Activated T-helper 1 cell treated with Interleukin-2 at 50 U/mL for 16 hours (primary cell): ENCODE data around the gene AZU1.
"Not testable (repeated sequence)": the region's sequence is repeated elsewhere in the genome, so short reads cannot be mapped to it uniquely, and the experiment has no call there.

ENCODE experiments used
- DNase-seq: peaks from one replicate; pipeline ENCODE4 v3.0.0-alpha.2; 2020; ENCODE audit warnings: low read depth

Gene AZU1

GRCh38 chr19:831407-832369 lies 4.1 kb downstream of the AZU1 start:
- DNase-seq = no peak

- no peak for DNase-seq
These were observed 6.6 kb downstream of the AZU1 start for GRCh38 chr19:834216-834615.

DNA sequence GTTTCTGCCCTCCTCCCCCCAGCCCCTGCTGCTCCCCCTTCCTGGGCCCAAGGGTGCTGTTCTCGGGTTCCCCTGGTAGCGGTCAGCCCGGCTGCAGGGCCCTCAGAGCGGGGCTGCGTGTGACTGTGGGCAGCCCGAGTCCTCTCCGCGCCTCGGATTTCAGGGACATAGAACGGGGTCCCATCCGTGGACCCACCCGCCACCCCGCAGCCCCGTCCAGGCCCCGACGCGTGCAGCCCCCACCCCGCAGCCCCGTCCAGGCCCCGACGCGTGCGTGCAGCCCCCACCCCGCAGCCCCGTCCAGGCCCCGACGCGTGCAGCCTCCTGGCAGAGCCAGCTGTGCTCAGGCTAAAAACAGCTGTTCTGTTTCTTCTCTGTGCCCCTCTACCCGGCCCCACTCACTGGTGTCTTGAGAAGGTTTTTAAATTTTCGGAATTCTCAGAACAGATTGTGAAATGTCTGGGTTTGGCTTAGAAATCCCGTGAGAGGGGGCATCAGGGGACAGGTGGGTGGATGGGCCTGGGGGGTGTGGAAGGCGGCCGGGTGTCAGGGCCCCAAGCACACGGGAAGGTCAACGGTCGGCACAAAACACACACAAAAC lies 7.7 kb downstream of the AZU1 start:
- no peak for DNase-seq

DNA sequence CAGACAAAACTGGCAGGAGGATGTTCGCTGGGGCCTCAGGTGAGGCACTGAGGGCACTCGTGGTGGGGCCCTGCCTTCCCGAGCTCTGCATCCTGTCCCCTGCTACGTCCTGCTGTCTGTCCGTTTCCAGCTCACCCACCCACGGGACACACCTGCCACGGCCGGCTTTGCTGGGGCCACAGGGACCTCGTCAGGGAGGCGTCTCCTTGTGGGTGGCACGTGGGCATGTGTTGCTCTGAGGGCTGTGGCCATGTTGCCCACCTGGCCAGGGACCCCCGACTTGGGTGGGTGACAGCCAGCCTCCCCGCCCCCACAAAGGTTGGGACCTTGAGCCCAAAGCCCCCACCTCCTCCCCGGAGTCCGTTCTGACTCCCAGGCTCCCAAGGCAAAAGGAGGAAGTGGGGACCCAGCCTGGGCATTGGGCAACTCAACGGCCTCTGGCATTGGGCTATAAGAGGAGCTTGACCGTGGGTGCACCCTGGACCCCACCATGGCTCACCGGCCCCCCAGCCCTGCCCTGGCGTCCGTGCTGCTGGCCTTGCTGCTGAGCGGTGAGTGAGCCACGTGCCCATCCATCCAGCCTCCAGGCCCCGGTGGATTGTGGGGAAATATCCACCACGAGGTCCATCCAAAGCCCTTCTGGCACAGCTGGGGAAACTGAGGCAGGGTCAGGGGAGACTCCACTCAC lies 13.0 kb downstream of the AZU1 start, which contains the start of gene PRTN3:
PRTN3 (plus strand) TSS at position 481 of the 688 bp plus-strand sequence; CDS start at position 491, 10 bp downstream.
- no peak for DNase-seq

GRCh38 chr19:842802-843179 lies 15.2 kb downstream of the AZU1 start:
- DNase-seq = not testable (repeated sequence)

DNA sequence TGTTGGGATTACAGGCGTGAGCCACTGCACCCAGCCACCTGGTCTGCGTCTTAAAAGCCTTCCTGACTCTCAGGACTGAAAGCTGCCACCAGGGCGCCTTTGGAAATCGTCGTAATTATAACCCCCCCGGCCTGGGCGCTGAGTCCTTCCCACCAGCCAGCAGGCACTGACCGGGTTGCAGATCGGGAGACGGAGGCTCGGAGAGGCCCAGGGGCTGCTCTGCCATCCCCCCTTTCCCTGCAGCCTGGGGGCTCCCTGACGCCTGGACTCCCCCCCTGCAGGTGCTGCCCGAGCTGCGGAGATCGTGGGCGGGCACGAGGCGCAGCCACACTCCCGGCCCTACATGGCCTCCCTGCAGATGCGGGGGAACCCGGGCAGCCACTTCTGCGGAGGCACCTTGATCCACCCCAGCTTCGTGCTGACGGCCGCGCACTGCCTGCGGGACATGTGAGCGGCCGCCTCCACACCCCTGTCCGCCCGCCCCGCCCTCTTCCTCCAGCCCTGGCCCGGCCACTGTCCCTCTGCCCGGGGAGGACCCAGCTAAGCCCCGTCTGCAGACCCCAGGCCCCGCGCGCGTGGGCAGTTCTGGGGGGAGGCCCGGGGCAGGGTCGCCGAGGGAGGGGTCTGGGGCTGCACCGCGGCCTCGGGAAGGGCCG lies 15.7 kb downstream of the AZU1 start:
- DNase-seq = no peak

DNA sequence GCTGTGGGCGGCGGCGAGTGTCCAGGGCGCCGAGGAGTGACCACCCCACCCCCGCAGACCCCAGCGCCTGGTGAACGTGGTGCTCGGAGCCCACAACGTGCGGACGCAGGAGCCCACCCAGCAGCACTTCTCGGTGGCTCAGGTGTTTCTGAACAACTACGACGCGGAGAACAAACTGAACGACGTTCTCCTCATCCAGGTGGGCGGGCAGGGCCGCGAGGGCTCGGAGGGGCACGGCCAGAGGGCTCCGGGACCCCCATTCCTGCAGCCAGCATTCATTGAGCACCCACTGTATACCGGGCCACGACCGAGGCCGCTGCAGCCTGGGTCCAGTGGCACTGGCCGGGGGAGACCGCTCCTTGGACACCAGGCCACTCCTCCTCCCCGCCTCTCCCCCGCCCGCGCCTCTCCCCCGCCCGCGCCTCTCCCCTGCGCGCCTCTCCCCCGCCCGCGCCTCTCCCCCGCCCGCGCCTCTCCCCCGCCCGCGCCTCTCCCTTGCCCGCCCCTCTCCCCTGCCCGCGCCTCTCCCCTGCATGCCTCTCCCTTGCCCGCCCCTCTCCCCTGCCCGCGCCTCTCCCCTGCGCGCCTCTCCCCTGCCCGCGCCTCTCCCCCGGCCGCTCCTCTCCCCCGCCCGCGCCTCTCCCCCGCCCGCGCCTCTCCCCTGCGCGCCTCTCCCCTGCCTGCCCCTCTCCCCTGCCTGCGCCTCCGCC lies 16.4 kb downstream of the AZU1 start:
- DNase-seq = no peak

- no peak for DNase-seq
These were observed 16.9 kb downstream of the AZU1 start for GRCh38 chr19:844546-844971.

DNA sequence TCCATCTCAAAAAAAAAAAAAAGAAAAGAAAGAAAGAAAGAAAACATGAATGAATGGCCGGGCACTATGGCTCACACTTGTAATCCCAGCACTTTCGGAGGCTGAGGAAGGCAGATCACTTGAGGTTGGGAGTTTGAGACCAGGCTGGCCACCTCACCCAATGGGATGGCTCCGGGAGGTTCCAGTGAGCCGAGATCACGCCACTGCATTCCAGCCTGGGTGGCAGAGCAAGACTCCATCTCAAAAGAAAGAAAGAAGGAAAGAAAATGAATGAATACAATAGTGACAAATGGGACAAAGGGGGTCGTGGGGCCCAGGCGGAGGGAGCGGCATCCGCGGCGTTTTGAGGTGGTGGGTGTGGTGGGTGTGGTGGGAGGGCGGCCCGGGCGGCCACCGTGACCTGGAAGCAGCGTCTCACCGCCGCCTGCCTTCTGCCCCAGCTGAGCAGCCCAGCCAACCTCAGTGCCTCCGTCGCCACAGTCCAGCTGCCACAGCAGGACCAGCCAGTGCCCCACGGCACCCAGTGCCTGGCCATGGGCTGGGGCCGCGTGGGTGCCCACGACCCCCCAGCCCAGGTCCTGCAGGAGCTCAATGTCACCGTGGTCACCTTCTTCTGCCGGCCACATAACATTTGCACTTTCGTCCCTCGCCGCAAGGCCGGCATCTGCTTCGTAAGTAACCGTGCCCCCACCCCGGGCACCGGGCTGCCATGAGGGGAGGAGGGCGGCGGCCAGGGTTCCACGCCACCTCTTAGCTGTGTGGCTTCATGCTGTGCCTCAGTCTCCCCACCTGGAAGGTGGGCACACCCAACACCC lies 18.3 kb downstream of the AZU1 start:
- DNase-seq = no peak

DNA sequence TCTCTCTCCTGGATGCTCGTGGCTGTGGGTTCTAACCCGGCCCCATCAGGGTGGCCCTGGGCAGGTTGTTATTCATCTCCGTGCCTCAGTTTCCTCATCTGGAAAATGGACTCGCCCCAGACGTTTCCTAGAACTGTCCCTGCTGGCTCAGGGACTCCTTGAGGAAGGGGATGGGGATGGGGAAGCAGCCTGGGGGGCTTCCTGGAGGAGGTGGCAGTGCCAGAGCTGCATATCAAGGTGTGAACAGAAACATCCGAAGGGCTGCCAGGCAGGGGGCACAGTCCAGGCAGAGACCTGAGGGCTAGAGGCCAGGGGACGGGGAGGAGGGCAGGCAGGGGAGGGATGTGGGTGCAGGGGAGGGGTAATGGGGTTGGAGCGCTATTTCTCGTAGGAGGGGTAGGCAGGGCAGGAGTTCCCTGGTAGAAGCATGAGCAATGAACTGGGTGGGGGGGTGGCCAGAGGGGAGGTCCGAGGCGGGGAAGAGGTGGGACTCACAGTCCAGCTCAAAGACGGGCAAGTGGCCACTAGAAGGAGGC lies 20.8 kb downstream of the AZU1 start:
- no peak for DNase-seq

DNA sequence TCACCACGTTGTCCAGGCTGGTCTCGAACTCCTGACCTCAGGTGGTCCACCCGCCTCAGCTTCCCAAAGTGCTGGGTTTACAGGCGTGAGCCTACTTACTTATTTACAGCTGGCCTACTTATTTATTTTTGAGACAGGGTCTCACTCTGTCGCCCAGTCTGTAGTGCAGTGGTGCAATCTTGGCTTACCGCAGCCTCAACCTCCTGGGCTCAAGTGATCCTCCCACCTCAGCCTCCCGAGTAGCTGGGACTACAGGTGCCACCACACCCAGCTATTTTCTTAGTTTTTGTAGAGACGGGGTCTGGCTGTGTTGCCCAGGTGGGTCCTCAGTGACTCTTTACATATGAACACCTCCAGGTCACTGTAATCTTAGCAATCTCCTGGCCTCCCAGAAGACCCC lies 21.6 kb downstream of the AZU1 start:
- DNase-seq = not testable (repeated sequence)

- no peak for DNase-seq
These were observed 22.8 kb downstream of the AZU1 start for GRCh38 chr19:850221-850978.

DNA sequence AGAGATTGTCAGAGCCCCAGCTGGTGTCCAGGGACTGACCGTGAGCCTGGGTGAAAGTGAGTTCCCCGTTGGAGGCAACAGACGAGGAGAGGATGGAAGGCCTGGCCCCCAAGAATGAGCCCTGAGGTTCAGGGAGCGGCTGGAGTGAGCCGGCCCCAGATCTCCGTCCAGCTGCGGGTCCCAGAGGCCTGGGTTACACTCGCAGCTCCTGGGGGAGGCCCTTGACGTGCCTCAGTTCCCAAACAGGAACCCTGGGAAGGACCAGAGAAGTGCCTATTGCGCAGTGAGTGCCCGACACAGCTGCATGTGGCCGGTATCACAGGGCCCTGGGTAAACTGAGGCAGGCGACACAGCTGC lies 23.3 kb downstream of the AZU1 start:
- no peak for DNase-seq

DNA sequence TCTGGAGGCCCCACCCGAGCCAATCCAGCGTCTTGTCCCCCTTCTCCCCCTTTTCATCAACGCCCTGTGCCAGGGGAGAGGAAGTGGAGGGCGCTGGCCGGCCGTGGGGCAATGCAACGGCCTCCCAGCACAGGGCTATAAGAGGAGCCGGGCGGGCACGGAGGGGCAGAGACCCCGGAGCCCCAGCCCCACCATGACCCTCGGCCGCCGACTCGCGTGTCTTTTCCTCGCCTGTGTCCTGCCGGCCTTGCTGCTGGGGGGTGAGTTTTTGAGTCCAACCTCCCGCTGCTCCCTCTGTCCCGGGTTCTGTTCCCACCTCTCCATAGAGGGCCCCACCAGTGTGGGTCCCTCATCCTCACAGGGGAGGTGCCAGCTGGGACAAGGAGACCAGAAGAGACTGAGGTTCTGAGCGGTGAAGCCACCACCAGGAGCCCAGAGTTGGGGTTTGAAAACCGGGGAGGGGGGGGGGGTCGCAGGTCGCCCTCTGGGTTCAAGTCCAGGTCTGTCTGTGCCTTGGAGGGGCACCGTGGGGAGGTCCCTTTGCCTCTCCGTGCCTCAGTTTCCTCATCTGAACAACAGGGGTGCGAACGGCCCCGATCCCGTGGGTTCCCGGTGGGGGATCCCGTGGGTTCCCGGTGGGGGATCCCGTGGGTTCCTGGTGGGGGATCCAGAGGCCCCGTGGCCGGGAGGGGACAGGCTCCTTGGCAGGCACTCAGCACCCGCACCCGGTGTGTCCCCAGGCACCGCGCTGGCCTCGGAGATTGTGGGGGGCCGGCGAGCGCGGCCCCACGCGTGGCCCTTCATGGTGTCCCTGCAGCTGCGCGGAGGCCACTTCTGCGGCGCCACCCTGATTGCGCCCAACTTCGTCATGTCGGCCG lies 24.7 kb downstream of the AZU1 start, which contains the start of gene ELANE:
ELANE (plus strand) TSS at position 168 of the 878 bp plus-strand sequence; CDS start at position 194, 26 bp downstream.
- no peak for DNase-seq

DNA sequence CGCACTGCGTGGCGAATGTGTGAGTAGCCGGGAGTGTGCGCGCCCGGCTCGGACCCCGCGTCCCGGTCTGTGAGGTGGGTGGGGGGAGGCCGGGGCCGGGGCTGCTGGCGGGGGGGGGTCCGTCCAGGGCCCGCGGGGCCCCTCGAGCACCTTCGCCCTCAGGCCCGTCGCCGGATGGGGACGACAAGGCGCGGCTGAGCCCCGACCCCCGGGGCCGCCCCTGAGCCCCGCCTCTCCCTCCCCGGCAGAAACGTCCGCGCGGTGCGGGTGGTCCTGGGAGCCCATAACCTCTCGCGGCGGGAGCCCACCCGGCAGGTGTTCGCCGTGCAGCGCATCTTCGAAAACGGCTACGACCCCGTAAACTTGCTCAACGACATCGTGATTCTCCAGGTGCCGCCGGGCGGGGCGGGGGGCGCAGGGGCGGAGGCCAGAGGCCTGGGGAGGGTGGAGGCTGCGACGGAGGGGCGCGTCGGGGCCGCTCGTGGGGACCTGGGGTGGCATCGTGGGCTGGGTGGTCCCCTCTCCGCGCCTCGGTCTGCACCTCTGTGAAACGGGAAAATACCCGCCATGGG lies 25.5 kb downstream of the AZU1 start:
- DNase-seq = no peak

DNA sequence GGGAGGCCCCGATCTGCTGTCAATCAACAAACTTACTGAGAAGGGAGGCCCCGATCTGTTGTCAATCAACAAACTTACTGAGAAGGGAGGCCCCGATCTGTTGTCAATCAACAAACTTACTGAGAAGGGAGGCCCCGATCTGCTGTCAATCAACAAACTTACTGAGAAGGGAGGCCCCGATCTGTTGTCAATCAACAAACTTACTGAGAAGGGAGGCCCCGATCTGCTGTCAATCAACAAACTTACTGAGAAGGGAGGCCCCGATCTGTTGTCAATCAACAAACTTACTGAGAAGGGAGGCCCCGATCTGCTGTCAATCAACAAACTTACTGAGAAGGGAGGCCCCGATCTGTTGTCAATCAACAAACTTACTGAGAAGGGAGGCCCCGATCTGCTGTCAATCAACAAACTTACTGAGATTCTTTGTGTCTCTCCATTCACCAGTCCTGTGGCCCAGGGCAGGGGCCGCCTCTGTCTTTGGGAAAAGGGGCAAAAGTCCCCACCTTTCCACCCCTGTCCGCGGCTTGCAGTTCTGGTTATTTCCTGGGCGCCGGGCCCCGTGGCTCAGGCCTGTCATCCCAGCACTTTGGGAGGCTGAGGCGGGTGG lies 26.1 kb downstream of the AZU1 start:
- DNase-seq = not testable (repeated sequence)

- DNase-seq = no peak
These were observed 26.9 kb downstream of the AZU1 start for GRCh38 chr19:854549-854948.

DNA sequence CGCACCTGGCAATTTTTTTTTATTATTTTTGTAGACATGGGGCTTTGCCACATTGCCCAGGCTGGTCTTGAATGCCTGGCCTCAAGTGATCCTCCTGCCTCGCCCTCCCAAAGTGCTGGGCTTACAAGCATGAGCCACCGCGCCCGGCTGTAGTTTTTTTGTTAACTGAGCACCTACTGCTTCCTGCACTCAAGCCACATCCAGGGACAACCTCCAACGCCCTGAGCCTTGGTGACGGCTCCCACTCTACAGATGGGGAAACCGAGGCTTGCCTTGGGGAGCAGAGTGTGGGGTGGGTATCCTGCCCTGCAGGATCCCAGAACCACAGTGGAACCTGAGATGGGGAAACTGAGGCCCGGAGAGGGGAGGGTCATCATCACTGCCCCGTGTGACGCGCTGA lies 27.5 kb downstream of the AZU1 start:
- DNase-seq = no peak
